ENCODE results near the gene LMX1B.

DNA sequence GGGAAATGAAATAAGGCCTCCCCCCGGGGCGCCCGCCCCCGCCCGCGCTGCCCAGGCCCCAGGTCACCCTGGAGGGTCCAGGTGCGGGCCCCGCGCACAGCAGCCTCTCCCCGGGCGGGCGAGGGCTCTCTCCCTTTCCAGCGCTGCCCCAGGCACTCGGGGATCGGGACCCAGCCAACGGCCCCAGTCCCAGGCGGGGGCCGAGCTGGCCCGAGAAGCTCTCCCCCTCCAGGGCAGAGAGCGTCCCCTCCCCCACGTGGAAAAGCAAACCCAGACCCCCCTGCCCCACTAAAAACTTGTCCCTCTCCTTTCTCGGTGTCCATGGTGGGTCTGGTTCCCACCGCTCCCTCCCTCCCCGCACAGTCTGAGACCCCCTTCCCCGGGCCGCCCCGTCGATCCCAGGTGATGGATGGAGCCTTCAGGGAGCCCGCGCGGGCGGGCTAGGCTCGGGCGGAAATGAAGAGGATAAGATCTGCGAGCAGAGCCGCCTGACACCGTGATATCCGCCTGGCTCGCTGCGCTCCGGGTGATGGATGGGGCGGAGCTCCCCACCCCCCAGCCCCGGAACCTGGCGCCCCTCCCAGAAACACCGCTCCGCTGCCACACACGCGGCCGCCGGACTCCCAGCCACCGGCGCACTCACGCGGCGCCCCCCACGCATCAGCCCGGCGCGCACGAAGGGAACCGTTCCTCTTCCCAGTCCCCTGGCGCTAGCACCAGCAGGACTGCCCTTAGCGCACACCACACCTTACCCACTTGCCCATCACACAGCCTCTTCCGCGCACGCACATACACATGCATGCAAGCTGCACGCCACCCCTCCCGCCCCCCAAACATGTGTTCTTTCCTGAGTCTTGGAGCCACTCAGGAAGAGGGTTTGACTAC lies 109.4 kb downstream of the LMX1B start:
- TF ChIP-seq POLR2AphosphoS5 (IDR thresholded peaks at IDR 0.05) (no peak), EP300 (IDR thresholded peaks at IDR 0.05) (no peak)
- TF ChIP-seq, protein P1, sequence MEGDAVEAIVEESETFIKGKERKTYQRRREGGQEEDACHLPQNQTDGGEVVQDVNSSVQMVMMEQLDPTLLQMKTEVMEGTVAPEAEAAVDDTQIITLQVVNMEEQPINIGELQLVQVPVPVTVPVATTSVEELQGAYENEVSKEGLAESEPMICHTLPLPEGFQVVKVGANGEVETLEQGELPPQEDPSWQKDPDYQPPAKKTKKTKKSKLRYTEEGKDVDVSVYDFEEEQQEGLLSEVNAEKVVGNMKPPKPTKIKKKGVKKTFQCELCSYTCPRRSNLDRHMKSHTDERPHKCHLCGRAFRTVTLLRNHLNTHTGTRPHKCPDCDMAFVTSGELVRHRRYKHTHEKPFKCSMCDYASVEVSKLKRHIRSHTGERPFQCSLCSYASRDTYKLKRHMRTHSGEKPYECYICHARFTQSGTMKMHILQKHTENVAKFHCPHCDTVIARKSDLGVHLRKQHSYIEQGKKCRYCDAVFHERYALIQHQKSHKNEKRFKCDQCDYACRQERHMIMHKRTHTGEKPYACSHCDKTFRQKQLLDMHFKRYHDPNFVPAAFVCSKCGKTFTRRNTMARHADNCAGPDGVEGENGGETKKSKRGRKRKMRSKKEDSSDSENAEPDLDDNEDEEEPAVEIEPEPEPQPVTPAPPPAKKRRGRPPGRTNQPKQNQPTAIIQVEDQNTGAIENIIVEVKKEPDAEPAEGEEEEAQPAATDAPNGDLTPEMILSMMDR (IDR thresholded peaks at IDR 0.05) = no peak

Measured in upper lobe of left lung (tissue), 4 donors.